ENCODE measurements around the gene CD6.

DNA sequence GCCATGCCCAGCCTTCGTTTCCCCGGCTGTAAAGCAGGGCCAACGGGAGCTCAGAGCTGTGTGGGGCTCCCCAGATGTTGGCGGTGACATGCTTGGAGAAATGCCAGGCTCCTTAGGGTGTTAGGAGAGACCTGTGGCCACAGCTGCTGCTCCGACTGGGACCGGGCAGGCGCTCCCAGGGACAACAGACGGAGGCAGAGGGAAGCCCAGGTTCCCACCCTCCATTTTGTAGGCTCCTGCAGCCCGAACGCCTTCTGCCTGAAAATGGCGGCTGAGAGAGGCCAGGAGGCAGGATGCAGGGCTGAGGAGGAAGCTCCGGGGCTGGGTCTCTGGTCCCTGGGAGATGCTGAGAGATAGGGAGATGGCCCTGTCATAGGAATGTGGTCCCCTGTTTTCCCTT is 10.0 kb downstream of the CD6 start:
- TF ChIP-seq POLR2A (IDR thresholded peaks at IDR 0.05; ENCODE audit: borderline replicate concordance, extremely low read depth, insufficient read depth, insufficient read length) (no peak), RAD21 (IDR thresholded peaks at IDR 0.05; ENCODE audit: low read depth) (no peak), CBX3 (IDR thresholded peaks at IDR 0.05; ENCODE audit: low read depth) (no peak), POLR2AphosphoS5 (IDR thresholded peaks at IDR 0.05; ENCODE audit: low read depth, low read length) (no peak), SIN3A (IDR thresholded peaks at IDR 0.05; ENCODE audit: low read depth) (no peak)
- TF ChIP-seq, protein P1, sequence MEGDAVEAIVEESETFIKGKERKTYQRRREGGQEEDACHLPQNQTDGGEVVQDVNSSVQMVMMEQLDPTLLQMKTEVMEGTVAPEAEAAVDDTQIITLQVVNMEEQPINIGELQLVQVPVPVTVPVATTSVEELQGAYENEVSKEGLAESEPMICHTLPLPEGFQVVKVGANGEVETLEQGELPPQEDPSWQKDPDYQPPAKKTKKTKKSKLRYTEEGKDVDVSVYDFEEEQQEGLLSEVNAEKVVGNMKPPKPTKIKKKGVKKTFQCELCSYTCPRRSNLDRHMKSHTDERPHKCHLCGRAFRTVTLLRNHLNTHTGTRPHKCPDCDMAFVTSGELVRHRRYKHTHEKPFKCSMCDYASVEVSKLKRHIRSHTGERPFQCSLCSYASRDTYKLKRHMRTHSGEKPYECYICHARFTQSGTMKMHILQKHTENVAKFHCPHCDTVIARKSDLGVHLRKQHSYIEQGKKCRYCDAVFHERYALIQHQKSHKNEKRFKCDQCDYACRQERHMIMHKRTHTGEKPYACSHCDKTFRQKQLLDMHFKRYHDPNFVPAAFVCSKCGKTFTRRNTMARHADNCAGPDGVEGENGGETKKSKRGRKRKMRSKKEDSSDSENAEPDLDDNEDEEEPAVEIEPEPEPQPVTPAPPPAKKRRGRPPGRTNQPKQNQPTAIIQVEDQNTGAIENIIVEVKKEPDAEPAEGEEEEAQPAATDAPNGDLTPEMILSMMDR (IDR thresholded peaks at IDR 0.05 in 2 of 3, conservative IDR thresholded peaks at IDR 0.05 in 1 of 3; ENCODE audit: borderline replicate concordance in 1 of 3, insufficient read depth in 1 of 3, low read depth in 2 of 3, low read length in 2 of 3) = no peak
- TF ChIP-seq, protein P2, sequence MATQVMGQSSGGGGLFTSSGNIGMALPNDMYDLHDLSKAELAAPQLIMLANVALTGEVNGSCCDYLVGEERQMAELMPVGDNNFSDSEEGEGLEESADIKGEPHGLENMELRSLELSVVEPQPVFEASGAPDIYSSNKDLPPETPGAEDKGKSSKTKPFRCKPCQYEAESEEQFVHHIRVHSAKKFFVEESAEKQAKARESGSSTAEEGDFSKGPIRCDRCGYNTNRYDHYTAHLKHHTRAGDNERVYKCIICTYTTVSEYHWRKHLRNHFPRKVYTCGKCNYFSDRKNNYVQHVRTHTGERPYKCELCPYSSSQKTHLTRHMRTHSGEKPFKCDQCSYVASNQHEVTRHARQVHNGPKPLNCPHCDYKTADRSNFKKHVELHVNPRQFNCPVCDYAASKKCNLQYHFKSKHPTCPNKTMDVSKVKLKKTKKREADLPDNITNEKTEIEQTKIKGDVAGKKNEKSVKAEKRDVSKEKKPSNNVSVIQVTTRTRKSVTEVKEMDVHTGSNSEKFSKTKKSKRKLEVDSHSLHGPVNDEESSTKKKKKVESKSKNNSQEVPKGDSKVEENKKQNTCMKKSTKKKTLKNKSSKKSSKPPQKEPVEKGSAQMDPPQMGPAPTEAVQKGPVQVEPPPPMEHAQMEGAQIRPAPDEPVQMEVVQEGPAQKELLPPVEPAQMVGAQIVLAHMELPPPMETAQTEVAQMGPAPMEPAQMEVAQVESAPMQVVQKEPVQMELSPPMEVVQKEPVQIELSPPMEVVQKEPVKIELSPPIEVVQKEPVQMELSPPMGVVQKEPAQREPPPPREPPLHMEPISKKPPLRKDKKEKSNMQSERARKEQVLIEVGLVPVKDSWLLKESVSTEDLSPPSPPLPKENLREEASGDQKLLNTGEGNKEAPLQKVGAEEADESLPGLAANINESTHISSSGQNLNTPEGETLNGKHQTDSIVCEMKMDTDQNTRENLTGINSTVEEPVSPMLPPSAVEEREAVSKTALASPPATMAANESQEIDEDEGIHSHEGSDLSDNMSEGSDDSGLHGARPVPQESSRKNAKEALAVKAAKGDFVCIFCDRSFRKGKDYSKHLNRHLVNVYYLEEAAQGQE (IDR thresholded peaks at IDR 0.05; ENCODE audit: low read depth) = no peak

Data from HCT116 (cell line).